Upper lobe of right lung (tissue), 1 donor: ENCODE measurements around the gene SNAPIN. TPM values are rescaled to one million over a fixed set of nuclear protein-coding genes. Genes with fewer than 3 reads are reported as not detected.

ENCODE experiments used
- ATAC-seq: fragments of 200-7000 bp; cut with Tn5 transposase; one replicate; pipeline ENCODE4 v1.9.1; 2020; ENCODE audit warnings: mild to moderate bottlenecking, moderate library complexity
- DNase-seq: peaks from one replicate; pipeline ENCODE4 v3.0.0-alpha.2; 2020
- H3K27ac ChIP-seq: fragments of 200-600 bp; one replicate; pipeline ENCODE4 v1.8.0; 2022
- H3K27me3 ChIP-seq: fragments of 200-600 bp; one replicate; pipeline ENCODE4 v1.8.0; 2022; ENCODE audit warnings: mild to moderate bottlenecking
- H3K36me3 ChIP-seq: fragments of 200-600 bp; one replicate; pipeline ENCODE4 v1.8.0; 2022
- H3K4me1 ChIP-seq: fragments of 200-600 bp; one replicate; pipeline ENCODE4 v1.8.0; 2022
- H3K4me3 ChIP-seq: fragments of 200-600 bp; one replicate; pipeline ENCODE4 v1.8.0; 2022; ENCODE audit warnings: mild to moderate bottlenecking
- H3K9me3 ChIP-seq: fragments of 200-600 bp; one replicate; pipeline ENCODE4 v1.8.0; 2022
- CTCF ChIP-seq: fragments of 200-600 bp; IDR thresholded peaks from one replicate; pipeline ENCODE4 v1.8.0; 2022; ENCODE audit warnings: antibody characterized with exemption
- intact Hi-C: fragments of 100-400 bp; cut with DNase I; formaldehyde crosslinking; loops from one replicate; pipeline ENCODE4 v1.11.0; 2022
- long read RNA-seq: library from polyadenylated mRNA; unstranded; transcript quantifications from one replicate; pipeline ENCODE4 v2.0.0, GENCODE V29; 2021
- total RNA-seq: library from RNA; stranded (reverse); fragmentation: NEBNext Ultra II Directional; extraction: Animal tissue kit (Norgen Biotek cat#: 25700); gene quantifications from one replicate; pipeline ENCODE4 v1.2.1, GENCODE V29; 2021
- donor health status: DM: no; HTN: yes; CAD: no; lungs with severe emphysema.

Gene SNAPIN
- total RNA-seq: 32.7 TPM
- long read RNA-seq, transcript SNAPIN-201 (4 exons, 1,030 nt): major isoform, 35 of 46 reads
- long read RNA-seq, transcript SNAPIN-202 (3 exons, 922 nt): minor isoform, 6 of 46 reads
- long read RNA-seq, partial matches to known transcripts: 0 of 46 reads
- long read RNA-seq, other reads (novel, unspliced or antisense): 2 of 46 reads

DNA sequence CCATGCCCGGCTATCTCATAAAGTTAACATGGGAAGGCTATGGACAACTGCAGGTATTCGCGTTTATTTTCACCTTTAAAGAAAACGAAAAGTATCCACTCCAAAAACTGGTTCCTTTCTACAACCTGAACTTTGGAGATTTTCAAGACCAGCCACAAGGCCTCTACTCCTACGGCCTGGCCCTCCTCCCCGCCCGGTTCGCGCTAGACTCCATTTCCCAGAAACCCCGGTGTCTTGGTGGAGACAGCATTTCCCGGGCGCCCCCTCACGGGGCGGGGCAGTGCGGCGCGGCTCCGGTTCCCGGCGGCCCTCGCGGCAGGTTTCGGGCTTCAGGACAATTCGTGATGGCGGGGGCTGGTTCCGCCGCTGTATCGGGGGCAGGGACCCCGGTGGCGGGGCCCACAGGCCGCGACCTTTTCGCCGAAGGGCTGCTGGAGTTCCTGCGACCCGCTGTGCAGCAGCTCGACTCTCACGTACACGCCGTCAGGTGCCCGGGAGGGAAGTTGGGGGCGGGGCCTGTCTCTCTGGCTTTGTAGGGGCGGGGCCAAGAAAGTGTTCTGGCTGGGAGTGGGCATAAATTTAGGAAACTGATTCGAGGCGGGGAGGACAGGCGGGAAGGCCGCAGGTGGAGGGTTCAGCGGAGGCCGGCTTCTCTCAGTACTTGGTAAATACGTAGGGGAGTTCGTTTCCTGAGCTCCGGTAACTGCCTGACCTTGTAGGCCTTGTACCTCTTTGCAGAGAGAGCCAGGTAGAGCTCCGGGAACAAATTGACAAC, at the start of gene SNAPIN:
TSS of gene SNAPIN (plus strand) at position 304 of the 775 bp plus-strand sequence. CDS start at position 345, 41 bp downstream.
- ATAC-seq (peak; percentile 98), DNase-seq (peak; percentile 97)
- peak within 1 kb of the TSS; percentile 94 for H3K27ac ChIP-seq
- peaks cover 8% of the 10 kb centered on the region for H3K4me1 ChIP-seq
- H3K36me3 ChIP-seq: peaks cover 33% of the 10 kb centered on the region
- H3K27me3 ChIP-seq: no peaks in the 10 kb centered on the region
- H3K4me3 ChIP-seq: peak within 1 kb of the TSS; percentile 87
- TF ChIP-seq CTCF: peak; percentile 25
- intact Hi-C loops: no loop called here
- no peaks in the 10 kb centered on the region for H3K9me3 ChIP-seq

GRCh38 chr1:153608742-153609584, 49.5 kb upstream of the SNAPIN start:
- peak overlapping the region; percentile 93 for H3K27ac ChIP-seq
- peak overlapping the region; percentile 53 for H3K4me3 ChIP-seq
- peaks cover 37% of the 10 kb centered on the region for H3K4me1 ChIP-seq
- TF ChIP-seq CTCF: no peak
- H3K27me3 ChIP-seq: no peaks in the 10 kb centered on the region
- DNase-seq: peak; percentile 91
- no peaks in the 10 kb centered on the region for H3K9me3 ChIP-seq
- peaks cover 13% of the 10 kb centered on the region for H3K36me3 ChIP-seq
- ATAC-seq: peak; percentile 81
- intact Hi-C loops: no loop called here

DNA sequence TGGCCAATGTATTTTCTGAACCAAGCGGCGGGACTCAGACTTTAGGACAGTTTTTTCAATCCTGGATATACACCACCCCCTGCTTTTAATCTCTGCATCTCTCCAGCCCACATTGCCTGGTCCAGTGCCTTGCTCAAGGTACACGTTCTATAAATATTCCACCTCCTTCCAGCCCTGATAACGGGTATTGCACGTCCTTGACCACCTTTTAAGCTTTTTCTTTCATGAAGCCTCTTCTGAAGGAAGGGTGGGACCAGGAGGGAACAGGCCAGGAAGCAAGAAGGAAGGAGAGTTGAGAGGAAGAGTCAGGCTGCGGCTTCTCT, 49.0 kb upstream of the SNAPIN start:
- H3K27ac ChIP-seq: peak overlapping the region; percentile 93
- H3K4me1 ChIP-seq: peaks cover 37% of the 10 kb centered on the region
- intact Hi-C loops: no loop called here
- H3K9me3 ChIP-seq: no peaks in the 10 kb centered on the region
- no peak for TF ChIP-seq CTCF
- H3K36me3 ChIP-seq: peaks cover 13% of the 10 kb centered on the region
- ATAC-seq (no peak), DNase-seq (no peak)
- no peaks in the 10 kb centered on the region for H3K27me3 ChIP-seq
- no peak overlapping the region for H3K4me3 ChIP-seq

GRCh38 chr1:153610334-153610733, 48.2 kb upstream of the SNAPIN start:
- Histone ChIP-seq H3K4me3 (no peak overlapping the region), H3K36me3 (peaks cover 13% of the 10 kb centered on the region), H3K9me3 (no peaks in the 10 kb centered on the region), H3K4me1 (peaks cover 37% of the 10 kb centered on the region), H3K27me3 (no peaks in the 10 kb centered on the region), H3K27ac (peak overlapping the region; percentile 93)
- no peak for ATAC-seq
- intact Hi-C loops: no loop called here
- DNase-seq: no peak
- no peak for TF ChIP-seq CTCF

- intact Hi-C loops: no loop called here
- Histone ChIP-seq H3K9me3 (no peaks in the 10 kb centered on the region), H3K27ac (peak overlapping the region; percentile 93), H3K4me3 (no peak overlapping the region), H3K4me1 (peaks cover 37% of the 10 kb centered on the region), H3K36me3 (peaks cover 13% of the 10 kb centered on the region), H3K27me3 (no peaks in the 10 kb centered on the region)
- DNase-seq: no peak
- no peak for TF ChIP-seq CTCF
- ATAC-seq: no peak
Measured at GRCh38 chr1:153610811-153611301, 47.6 kb upstream of the SNAPIN start.
